OCI-LY3 (cell line): ENCODE data around the gene CACFD1.

Experiments
- EZH2phosphoT487 ChIP-seq: fragments of 200-600 bp; shearing (Covaris generic); IDR thresholded peaks from 2 replicates; pipeline ENCODE4 v1.6.1; 2018; ENCODE audit warnings: antibody characterized with exemption, mixed run types, low read depth
- TF ChIP-seq, protein P1 (sequence below): fragments of 200-600, 300-600 bp; sonication (generic); IDR thresholded peaks from 2 replicates; pipeline ENCODE4 v1.5.1; 2014; ENCODE audit warnings: antibody characterized with exemption, low read length, low read depth

DNA sequence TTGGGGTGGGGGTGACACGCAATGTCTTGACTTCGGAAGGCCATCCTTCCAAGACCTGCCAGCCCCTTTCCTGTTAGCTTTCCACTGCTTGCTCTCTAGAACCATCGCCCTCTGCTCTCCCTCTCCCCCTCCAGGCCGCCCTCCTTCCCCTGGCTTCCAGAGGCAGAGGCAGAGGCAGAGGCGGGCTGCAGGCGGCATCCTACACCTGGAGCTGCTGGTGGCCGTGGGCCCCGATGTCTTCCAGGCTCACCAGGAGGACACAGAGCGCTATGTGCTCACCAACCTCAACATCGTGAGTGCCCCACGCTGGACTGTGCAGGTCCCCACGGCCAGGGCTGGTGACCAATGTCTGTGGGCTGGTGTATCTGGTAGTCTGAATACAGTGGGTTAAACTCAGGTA, 35.6 kb upstream of the CACFD1 start:
- TF ChIP-seq, protein P1, sequence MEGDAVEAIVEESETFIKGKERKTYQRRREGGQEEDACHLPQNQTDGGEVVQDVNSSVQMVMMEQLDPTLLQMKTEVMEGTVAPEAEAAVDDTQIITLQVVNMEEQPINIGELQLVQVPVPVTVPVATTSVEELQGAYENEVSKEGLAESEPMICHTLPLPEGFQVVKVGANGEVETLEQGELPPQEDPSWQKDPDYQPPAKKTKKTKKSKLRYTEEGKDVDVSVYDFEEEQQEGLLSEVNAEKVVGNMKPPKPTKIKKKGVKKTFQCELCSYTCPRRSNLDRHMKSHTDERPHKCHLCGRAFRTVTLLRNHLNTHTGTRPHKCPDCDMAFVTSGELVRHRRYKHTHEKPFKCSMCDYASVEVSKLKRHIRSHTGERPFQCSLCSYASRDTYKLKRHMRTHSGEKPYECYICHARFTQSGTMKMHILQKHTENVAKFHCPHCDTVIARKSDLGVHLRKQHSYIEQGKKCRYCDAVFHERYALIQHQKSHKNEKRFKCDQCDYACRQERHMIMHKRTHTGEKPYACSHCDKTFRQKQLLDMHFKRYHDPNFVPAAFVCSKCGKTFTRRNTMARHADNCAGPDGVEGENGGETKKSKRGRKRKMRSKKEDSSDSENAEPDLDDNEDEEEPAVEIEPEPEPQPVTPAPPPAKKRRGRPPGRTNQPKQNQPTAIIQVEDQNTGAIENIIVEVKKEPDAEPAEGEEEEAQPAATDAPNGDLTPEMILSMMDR = no peak
- TF ChIP-seq EZH2phosphoT487 = no peak
